GM18517 (cell line): Measurements from ENCODE around the gene CLDN22.
"Not testable (repeated sequence)": the region's sequence is repeated elsewhere in the genome, so short reads cannot be mapped to it uniquely, and the experiment has no call there.

Experiments
- ATAC-seq: cut with Tn5 transposase; IDR thresholded peaks from one replicate; pipeline ENCODE4 v1.9.1; 2021; ENCODE audit warnings: mild to moderate bottlenecking, moderate library complexity; ENCODE audit not compliant: unreplicated experiment

CLDN22 gene

DNA sequence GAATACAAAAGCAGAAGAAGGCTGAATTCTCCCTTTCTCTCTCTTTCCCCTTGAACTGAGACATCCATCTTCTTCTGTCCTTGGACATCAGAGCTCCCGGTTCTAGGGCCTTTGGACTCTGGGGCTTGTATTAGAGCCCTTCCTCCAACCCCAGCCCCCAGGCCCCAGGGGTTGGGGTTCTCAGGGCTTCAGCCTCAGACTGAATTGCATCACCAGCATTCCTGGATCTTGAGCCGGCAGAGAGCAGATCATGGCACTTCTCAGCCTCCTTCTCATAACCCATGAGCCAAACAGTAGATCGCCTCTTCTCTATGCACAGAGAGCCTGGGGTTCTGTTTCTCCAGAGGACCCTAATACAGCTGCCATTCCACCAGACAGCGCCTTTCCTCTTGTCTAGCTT, 27.5 kb upstream of the CLDN22 start:
- no peak for ATAC-seq

DNA sequence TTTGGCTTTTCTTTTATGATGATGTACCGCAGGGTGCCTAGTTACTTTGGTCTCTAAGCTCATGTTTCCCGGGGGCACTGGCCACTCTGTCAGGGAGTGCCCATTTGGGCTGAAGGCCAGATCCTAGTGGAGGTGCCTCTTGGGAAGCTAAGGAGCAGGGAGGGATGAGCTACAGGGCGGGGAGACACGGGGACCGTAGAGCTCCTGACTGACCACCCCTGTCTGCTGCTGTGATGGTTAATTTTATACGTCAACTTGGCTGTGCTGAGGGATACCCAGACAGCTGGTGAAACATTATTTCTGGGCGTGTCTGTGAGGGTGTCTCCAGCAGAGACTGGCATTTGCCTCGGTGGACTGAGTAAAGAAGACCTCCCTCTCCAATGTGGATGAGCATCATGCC, 27.1 kb upstream of the CLDN22 start:
- ATAC-seq: no peak

DNA sequence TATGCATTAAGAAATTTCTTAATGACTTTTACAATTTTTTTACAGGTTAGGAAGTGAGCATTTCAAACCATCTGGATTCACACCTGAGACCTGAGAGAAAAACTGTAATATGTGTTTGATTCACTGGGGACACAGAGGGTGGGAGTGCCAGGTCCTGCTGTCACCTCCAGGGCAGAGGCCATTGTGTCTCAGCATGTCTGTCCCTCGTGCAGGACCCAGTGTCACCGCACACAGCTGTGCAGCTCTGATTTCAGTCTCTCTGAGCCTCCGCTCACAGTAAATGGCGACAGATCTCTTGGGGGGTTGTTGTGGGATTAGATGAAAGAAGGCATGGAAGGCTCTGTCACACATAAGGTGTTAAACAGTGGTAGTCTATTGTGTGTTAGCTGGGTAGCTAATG, 25.2 kb upstream of the CLDN22 start:
- ATAC-seq: no peak

DNA sequence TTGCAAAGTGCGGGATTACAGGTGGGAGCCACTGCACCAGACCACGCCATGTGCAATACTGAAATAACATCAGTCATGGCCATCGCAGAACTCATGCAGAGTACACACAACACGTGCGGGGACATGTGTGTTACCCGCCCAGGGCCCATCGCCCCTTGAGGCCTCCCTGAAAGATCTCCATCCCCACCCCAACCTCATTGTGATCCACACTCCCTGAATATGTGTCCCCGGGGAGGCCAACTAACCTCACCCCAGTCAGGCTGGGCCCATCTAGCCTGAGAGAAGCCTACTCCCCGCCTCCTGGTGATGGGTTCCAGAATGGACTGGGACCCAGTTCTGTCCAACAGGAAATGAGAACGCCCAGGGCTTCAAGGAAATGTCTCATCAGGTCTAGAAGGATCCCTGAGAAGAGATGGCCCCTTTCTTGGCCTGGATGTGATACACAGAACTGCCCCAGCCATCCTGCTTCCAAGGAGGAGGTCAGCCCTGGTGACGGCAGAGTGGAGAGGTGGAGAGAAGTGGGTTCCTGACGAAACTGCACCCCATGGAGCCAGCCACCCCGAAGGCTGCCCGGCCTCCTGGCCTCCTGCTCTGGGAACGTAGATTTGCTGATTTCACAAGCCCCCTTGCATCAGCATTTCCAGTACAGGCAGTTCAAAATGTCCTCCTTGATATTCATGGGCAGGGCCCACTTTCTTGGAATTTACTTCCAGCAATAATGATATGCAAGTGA, 24.6 kb upstream of the CLDN22 start:
- ATAC-seq: no peak

DNA sequence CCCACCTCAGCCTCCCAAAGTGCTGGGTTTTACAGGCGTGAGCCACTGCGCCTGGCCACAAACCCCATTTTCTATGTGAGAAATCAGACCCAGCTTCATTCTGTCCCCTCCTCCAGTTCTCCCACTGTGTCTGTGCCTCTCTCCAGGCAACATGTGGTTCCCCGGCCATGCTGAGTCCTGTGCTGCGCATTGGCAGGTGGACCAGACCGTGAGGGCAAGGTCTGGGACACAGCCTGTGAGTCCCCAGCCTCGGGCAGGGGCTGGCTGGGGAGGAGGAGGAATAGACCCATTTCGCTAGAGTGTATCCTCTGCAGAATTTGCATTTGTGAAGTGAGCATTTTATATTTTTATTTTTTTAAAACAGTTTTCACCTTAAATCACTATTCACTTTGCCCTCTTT, 23.7 kb upstream of the CLDN22 start:
- ATAC-seq: no peak

DNA sequence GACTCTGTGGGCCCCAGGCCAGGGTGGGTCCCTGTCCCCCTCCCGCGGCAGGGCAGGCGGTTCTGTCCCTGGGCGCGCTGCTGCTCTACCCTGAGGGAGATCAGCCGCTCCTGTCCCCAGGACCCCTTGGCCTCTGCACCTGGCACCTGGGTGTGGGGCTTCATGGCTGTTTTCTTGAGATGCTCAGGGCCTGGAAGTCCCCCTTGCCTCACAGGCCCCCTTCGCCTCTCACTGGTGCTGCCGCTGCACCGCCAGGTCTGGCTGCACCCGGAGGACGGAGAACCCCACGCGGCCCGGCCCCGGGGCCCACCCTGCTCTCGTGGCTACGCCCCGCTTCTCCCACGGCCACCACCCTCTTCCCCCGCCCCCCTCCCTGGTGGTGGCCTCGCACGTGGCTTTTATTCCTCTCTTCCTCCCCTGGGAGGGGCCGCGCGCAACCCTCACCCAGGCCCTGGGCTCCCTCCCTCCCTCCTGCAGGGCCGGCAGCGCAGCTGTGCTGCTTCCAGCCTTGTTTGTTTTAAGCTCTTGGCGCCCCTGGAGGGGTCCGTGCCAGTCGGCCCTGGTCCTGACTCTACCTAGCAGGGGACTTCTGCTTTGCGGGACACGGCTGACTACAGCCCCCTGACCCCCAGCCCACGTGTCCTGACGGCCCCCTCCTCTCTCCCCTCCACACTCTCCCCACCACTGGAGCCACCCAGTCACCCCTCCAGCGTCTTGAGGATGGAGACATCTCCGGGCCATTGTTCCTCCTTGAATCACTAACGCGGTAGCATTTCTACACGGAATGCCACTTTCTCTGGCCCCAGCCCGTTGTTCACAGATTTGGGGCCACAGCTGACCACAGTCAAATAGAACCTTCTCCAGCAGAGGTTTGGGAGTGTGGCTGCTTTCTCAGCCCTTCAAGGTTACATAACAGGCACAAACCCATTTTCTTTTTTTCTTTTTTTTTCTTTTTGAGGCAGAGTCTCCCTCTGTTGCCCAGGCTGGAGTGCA, 22.8 kb upstream of the CLDN22 start:
- ATAC-seq: no peak

DNA sequence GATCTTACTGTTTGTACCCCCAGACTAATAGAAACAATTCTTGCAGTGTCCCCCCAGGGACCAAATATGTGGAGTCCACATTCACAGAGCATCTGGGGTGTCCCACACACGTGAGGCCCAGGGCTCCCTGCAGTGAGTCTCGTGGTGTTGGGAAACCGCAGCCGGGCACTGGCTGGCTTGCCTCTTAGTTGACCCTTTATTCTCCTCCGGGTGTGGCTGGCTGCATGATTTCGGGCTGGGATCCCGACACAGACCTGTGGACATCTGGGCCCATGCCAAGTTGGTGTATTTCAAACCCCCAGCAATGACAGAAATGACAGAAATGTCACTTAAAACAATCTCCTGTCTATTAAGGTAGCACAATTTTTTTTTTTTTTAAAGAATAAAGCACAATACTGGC, 17.8 kb upstream of the CLDN22 start:
- no peak for ATAC-seq

DNA sequence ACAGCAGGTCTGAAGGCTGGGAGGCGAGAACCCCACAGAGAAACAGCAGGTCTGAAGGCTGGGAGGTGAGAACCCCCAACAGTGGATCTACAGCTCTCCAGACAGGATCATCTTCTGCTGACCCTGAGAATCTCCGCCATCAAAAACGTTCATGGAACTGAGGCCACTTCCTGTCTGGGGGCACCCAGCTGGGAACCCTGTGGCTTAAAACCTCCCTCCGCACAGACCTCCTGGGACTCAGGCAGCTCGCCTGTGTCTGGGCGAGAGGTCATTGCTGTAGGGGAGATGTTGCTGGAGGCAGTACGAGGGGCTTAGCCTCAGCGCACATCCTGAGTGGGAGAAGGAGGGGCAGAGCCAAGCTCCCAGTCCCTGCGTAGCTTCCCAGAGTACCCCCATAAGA, 17.3 kb upstream of the CLDN22 start:
- no peak for ATAC-seq

DNA sequence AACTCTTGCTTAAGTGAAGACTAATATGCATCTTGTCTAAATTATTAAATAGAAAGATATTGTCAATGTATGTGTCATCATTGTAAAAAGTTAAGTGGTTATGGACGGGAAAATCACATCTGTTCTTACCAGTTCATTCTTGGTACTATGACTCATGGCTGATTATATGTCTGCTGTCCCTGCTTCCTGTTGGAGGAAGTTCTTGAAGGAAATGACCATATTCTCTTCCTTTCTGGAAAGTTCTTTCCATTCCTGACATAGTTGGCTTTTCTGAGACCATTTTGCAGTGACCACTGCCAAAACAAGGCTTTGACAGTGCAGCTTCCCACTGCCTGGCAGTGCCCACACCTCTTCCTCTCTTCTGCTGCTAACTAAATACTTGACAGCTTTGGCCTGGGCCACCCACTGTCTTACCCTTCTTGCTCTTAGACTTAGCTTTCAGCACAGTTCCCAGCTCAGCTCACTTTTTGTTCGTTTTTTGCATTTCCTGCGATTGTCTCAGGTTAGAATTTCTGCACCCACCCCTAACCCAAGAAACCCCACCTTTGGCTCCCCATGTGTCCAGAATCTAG, 15.4 kb upstream of the CLDN22 start:
- no peak for ATAC-seq

DNA sequence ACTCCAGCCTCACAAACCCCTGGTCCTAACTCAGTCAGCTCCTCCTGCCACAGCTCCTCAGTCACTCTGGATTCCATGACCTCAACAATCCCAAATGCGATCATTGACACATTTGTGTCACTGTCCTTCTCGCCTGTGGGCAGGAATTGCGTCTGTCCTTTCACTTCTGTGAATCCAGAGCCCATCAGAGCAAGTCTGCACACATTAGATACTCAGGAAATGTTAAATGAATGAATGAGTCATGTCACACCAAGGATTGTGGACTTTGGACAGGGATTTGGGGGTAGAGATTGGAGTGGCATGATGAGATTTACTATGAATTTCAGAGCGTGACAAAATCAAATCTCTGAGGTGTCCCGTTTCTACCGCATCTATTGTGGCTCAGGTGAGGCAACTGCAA, 13.9 kb upstream of the CLDN22 start:
- ATAC-seq: no peak

DNA sequence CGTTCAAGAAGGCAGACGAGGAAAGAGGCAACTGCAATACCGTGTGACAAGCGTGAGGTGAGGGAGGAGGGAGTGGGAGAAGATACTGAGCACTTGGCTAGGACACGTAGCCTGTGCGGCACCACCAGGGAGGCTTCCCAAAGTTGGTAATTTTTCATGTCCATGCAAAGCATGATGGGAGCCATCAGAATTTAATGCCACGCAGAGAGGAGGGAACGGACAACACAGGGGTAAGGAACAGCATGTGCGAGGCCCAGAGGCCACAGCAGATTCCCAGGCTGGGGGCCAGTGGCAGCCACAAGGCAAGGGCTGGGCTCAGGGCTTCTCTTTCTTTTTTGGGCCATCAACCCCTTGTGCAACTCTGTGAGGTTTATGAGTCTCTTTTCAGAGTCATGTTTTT, 13.1 kb upstream of the CLDN22 start:
- no peak for ATAC-seq

DNA sequence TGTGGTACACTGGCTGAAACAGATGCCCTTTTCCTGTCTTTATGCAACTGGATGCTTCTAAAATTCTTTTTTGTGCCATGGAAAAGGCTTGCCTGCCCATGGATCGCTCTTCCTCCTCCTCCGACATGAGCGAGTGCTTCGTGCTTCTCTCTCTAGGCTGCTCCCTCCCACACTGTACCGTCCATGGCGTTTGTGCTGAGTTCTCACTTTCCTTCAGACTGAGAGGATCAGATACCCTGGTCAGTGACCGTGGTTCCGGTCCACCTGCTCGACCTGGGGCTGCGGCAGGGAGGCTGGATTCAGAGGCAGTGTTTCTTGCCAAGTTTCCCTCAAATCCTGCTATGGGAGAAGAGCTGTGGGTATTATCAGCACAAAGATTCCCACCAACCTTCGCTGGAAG, 12.4 kb upstream of the CLDN22 start:
- ATAC-seq: no peak

DNA sequence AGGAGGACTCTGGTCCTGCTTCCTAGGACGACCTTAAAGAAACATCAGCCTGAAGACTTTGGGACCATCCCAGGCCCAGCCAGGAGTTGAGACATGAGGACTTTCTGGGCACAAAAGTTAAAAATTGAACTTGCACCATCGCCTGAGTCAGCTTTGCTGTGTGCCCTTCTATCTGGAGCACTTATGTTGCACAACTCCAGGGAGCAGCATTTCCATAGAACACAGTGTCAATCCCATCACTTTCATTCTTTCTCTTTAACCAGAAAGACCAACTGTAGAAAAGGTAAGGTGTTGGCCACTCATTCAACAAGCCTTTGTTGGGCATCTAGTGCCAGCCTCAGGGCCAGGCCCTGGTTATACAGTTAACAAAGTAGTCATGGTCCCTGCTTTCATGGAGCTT, 10.8 kb upstream of the CLDN22 start:
- no peak for ATAC-seq

DNA sequence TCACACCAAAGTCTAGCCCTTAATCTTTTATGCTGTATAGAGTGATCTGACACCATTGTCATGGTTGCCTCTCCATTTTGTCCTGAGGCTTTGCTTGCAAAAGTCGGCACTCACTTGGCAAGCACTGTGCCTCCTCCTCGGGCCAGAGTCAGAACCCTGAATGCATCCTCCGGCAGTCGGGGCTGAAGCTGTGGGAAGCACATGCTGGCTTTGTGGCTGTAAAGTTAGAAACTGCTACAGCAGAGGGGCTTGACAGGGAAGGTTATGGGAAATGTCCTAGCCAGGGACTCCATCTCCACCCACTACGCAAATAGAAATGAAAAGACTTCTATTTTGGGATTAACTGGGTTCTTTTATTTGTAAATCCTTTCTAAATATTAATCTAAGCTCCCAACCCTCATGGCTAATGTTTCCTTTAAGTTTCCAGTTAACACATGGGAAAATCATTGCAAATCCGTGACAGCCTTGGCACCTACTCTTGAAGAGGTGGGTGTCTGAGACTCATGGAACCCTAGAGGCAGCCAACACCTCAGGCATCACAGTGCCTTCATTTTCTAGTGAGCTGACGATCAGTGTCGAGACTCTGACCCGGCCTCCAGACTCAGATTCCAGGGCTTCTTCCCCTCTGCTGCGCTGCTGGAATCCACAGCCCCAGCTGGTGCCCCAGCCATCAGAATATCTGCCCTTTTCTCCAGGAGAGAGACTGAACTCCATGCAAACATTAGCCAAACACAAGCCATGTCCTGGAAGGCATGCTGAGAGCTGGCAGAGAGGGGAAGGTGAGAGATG, 10.1 kb upstream of the CLDN22 start:
- ATAC-seq: no peak

DNA sequence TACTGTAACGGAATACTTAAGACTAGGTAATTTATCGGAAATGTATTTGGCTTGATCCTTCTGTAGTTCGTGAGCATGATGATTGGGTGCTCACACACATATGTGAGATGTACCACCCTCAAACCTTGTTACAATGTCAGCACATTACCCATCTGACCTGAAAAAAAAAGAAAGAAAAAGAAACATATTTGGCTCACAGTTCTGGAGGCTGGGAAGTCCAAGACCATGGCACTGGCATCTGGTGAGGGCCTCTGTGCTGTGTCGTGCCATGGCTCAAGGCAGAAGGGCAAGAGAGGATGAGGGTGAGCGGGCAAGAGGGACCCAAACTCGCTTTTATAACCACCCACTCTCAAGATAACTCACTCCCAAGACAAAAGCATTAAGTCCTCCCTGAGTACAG, 9.2 kb upstream of the CLDN22 start:
- no peak for ATAC-seq

DNA sequence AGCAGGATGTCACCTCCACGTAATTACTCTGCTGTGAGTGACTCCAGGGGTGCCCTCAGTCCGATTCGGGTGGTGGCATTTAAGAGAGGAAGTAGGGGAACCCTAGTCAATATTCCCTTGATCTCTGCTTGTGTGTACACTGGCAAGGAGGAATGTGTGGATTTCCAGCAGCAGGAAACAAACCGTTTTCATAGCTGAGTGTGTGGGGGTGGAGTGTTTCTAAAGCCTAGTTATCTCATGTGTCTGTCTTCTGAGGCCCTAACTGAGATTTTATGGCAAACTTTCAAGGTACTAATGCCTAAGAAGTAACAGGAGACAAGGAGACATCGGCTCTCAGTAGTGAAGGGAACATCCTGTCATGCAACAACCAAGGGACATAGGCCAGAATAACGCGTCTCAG, 8.8 kb upstream of the CLDN22 start:
- ATAC-seq: no peak

DNA sequence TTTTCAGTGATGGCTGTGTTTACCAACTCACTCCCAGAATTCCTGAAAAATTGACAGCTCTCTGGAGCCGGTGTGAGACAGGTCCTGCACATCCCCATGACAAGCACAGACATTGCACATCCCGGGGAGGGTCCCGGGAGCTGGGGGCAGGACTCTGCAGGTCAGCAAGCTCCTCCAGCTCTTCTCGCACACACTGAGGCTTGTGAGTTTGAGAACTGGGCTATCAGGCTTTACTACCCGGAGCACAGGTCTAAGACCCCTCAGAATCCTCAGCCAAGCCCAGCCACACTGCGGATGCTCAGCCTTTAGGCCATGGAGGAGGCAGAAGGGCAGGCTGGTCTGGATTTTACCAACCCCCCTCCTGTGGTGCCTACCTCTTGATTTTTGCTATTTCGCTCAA, 7.8 kb upstream of the CLDN22 start:
- ATAC-seq: no peak

DNA sequence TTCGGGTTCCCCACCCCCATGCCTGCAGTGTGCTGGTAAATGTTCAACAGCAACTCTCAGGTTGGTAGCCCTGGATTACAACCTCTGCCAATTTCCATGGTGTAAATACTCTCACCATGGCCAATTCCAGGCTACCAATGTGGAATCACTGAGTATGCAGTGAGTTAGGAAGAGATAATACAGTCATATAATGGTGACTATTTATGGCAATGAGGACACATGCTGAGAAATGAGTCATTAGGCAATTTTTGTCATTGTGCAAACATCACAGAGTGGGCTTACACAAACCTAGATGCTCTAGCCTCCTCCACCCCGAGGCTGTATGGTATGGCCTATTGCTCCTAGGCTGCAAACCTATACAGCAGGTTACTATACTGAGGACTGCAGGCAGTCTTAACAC, 6.8 kb upstream of the CLDN22 start:
- no peak for ATAC-seq

DNA sequence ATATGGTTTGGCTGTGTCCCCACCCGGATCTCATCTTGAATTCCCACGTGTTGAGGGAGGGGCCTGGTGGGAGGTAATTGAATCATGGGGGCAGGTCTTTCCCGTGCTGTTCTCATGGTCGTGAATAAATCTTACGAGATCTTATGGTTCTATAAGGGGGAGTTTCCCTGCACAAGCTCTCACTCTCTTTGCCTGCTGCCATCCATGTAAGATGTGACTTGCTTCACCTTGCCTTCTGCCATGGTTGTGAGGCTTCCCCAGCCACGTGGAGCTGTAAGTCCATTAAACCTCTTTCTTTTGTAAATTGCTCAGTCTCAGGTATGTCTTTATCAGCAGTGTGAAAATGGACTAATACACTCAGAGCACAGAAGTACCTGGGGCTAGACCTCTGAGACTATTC, 6.3 kb upstream of the CLDN22 start:
- not testable (repeated sequence) for ATAC-seq

DNA sequence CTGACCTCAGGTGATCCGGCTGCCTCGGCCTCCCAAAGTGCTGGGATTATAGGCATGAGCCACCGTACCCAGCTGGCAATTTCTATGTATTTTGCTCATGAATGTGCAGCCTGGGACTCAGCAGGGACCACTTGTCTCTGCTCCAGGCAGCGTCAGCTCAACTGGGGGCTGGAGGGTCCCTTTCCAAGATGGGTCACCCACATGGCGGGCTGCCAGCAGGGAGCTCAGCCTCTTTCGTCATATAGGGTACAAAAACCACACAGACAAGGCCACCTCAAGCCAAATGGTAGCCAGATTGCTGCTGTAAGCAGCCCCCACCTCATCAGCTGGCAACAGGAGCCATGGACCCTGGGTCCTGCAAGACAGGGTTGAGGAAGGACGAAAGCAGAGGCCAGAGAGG, 4.5 kb upstream of the CLDN22 start:
- no peak for ATAC-seq

DNA sequence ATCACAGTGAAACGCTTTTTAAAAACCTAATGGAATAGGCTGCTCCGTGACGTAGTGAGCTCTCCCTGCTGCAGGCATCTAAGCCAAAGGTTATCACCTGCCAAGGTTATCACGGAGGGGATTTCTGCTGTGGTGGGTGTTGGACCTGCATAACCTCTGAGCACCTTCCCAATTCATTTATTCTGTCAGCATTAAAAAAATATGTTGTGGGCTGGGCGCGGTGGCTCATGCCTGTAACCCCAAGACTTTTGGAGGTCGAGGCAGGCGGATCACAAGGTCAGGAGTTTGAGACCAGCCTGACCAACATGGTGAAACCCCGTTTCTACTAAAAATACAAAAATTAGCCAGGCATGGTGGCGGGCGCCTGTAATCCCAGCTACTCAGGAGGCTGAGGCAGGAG, 4.0 kb upstream of the CLDN22 start:
- not testable (repeated sequence) for ATAC-seq
